Immature natural killer cell (primary cell): ENCODE results near the gene KIR3DL1. TPM values are rescaled to one million over a fixed set of nuclear protein-coding genes. Genes with fewer than 3 reads are reported as not detected.
"Not testable (repeated sequence)": the region's sequence is repeated elsewhere in the genome, so short reads cannot be mapped to it uniquely, and the experiment has no call there.

ENCODE experiments used
- DNase-seq, 3 donors: peaks; one replicate each; pipeline ENCODE4 v3.0.0; 2022; ENCODE audit warnings: mixed read lengths in 1 of 3
- H3K27ac Mint-ChIP-seq, 6 donors: one replicate each; pipeline ENCODE4 v1.8.0; 2020; ENCODE audit warnings: mixed read lengths in 6 of 6, mild to moderate bottlenecking in 5 of 6, inconsistent platforms in 4 of 6, moderate library complexity in 3 of 6
- H3K27me3 Mint-ChIP-seq, 3 donors: one replicate each; pipeline ENCODE4 v1.8.0; 2020 to 2021; ENCODE audit warnings: low read depth in 3 of 3, mild to moderate bottlenecking in 3 of 3, mixed read lengths in 3 of 3, moderate library complexity in 3 of 3, inconsistent platforms in 1 of 3
- H3K36me3 Mint-ChIP-seq, 3 donors: one replicate each; pipeline ENCODE4 v1.8.0; 2020; ENCODE audit warnings: mixed read lengths in 3 of 3, inconsistent platforms in 2 of 3, mild to moderate bottlenecking in 2 of 3
- H3K4me1 Mint-ChIP-seq, 2 donors: one replicate each; pipeline ENCODE4 v1.8.0; 2020; ENCODE audit warnings: inconsistent platforms in 2 of 2, mild to moderate bottlenecking in 2 of 2, mixed read lengths in 2 of 2, moderate library complexity in 1 of 2
- H3K4me3 Mint-ChIP-seq, 5 donors: one replicate each; pipeline ENCODE4 v1.8.0; 2020; ENCODE audit warnings: mild to moderate bottlenecking in 5 of 5, mixed read lengths in 5 of 5, inconsistent platforms in 3 of 5, moderate library complexity in 3 of 5
- H3K9me3 Mint-ChIP-seq, 6 donors: one replicate each; pipeline ENCODE4 v1.8.0; 2020; ENCODE audit warnings: mild to moderate bottlenecking in 6 of 6, mixed read lengths in 6 of 6, inconsistent platforms in 4 of 6, moderate library complexity in 3 of 6
- polyA plus RNA-seq, 3 donors: library from polyadenylated mRNA; unstranded; fragments of 300-500 nt; fragmentation: Illumina TruSeq; gene quantifications; one replicate each; pipeline ENCODE4 v1.2.3, GENCODE V29; 2021

The KIR3DL1 gene
- 100 to 1,000 TPM; 140 to 162 (median 144) TPM for polyA plus RNA-seq

DNA sequence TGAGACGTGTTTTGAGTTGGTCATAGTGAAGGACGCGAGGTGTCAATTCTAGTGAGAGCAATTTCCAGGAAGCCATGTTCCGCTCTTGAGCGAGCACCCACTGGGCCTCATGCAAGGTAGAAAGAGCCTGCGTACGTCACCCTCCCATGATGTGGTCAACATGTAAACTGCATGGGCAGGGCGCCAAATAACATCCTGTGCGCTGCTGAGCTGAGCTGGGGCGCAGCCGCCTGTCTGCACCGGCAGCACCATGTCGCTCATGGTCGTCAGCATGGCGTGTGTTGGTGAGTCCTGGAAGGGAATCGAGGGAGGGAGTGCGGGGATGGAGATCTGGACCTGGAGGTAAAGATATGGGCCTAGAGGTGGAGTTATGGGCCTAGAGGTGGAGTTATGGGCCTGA lies at the start of gene KIR3DL1:
TSS of gene KIR3DL1 (plus strand) at position 218 of the 400 bp plus-strand sequence.
- peak; percentile 53 to 75 (median 58) for DNase-seq
- not testable (repeated sequence) for H3K9me3 Mint-ChIP-seq
- Mint-ChIP-seq H3K27me3 (peaks cover 8 to 18% (median 13%) of the 10 kb centered on the region in 3 donors), H3K27ac (peak within 1 kb of the TSS; percentile 94 to 100 (median 100)), H3K4me3 (peak within 1 kb of the TSS; percentile 87 to 100 (median 92)), H3K4me1 (peaks cover 45 to 55% of the 10 kb centered on the region in 2 donors), H3K36me3 (peaks cover 6 to 13% (median 11%) of the 10 kb centered on the region in 3 donors)

DNA sequence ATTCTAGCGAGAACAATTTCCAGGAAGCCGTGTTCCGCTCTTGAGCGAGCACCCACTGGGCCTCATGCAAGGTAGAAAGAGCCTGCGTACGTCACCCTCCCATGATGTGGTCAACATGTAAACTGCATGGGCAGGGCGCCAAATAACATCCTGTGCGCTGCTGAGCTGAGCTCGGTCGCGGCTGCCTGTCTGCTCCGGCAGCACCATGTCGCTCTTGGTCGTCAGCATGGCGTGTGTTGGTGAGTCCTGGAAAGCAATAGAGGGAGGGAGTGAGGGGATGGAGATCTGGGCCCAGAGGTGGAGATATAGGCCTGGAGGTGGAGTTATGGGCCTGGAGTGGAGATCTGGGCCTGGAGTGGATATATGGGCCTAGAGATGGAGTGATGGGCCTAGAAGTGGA lies 46.6 kb upstream of the KIR3DL1 start, which contains the start of gene KIR2DL1:
TSS of gene KIR2DL1 (plus strand) at position 148 of the 400 bp plus-strand sequence. CDS start at position 206, 58 bp downstream.
- Mint-ChIP-seq H3K4me1 (peaks cover 37 to 43% of the 10 kb centered on the region in 2 donors), H3K4me3 (peak within 1 kb of the TSS; percentile 66 to 88 (median 72)), H3K27ac (peak within 1 kb of the TSS; percentile 87 to 98 (median 92)), H3K27me3 (peaks cover 11 to 27% (median 11%) of the 10 kb centered on the region in 3 donors), H3K36me3 (peaks cover 4 to 24% (median 14%) of the 10 kb centered on the region in 3 donors)
- not testable (repeated sequence) for H3K9me3 Mint-ChIP-seq
- DNase-seq, result peak in 2 of 3 donors; percentile 52 to 67

DNA sequence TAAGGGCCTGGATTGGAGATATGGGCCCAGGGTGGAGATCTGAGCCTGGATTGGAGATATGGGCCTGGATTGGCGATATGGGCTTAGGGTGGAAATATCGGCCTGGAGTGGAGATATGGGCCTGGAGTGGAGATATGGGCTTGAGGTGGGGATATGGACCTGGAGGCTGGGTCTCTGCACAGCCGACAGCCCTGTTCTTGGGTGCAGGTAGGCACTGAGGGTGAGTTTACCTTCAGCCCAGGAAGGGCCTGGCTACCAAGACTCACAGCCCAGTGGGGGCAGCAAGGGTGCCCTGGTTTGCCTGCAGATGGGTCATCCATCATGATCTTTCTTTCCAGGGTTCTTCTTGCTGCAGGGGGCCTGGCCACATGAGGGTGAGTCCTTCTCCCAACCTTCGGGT lies 45.8 kb upstream of the KIR3DL1 start:
- H3K9me3 Mint-ChIP-seq, DNase-seq: not testable (repeated sequence)
- peaks cover 37 to 43% of the 10 kb centered on the region in 2 donors for H3K4me1 Mint-ChIP-seq
- peaks cover 11 to 27% (median 14%) of the 10 kb centered on the region in 3 donors for H3K27me3 Mint-ChIP-seq
- peaks cover 4 to 23% (median 7%) of the 10 kb centered on the region in 3 donors for H3K36me3 Mint-ChIP-seq
- peak overlapping the region; percentile 66 to 88 (median 75) for H3K4me3 Mint-ChIP-seq
- H3K27ac Mint-ChIP-seq, result peak overlapping the region; percentile 87 to 98 (median 92)

DNA sequence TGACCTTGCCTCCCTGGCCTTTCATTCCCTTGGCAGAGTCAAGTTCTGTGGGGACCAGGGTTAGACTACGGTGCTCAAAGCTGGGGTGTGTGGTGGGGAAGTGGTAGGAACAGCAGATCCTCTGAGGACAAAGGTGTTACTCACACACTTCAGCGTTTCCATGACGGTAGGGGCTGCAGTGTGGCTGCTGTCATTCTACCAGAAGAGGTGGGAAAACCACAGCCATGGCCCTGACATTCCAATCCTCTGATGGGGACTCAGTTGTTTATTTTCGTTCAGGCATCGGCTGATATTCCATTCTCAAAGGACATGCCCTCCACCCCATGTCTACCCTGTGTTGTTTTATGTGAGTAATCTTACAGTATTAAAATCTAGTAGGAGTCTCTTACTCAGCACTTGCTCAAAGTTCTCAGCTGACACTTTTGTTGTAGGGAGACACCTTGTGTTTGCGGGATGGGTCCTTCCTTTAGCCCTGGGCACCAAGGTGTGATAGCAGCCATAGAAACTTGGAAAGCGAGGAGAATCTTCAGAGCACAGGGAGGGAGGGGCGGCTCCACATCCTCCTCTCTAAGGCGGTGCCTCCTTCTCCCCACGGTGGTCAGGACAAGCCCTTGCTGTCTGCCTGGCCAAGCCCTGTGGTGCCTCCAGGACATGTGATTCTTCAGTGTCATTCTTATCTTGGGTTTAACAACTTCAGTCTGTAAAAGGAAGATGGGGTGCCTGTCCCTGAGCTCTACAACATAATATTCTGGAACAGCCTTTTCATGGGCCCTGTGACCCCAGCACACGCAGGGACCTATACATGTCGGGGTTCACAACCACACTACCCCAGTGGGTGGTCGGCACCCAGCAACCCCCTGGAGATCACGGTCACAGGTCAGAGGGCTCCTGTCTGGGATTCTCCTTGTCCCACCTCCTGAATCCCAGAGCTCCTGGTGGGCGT lies 45.0 kb upstream of the KIR3DL1 start:
- H3K4me3 Mint-ChIP-seq, result peak overlapping the region; percentile 66 to 88 (median 75)
- H3K4me1 Mint-ChIP-seq, result peaks cover 37 to 43% of the 10 kb centered on the region in 2 donors
- H3K36me3 Mint-ChIP-seq, result peaks cover 4 to 23% (median 7%) of the 10 kb centered on the region in 3 donors
- peaks cover 11 to 27% (median 13%) of the 10 kb centered on the region in 3 donors for H3K27me3 Mint-ChIP-seq
- peak overlapping the region; percentile 87 to 98 (median 92) for H3K27ac Mint-ChIP-seq
- not testable (repeated sequence) for H3K9me3 Mint-ChIP-seq
- DNase-seq, result peak; percentile 76 to 77 (median 77)

DNA sequence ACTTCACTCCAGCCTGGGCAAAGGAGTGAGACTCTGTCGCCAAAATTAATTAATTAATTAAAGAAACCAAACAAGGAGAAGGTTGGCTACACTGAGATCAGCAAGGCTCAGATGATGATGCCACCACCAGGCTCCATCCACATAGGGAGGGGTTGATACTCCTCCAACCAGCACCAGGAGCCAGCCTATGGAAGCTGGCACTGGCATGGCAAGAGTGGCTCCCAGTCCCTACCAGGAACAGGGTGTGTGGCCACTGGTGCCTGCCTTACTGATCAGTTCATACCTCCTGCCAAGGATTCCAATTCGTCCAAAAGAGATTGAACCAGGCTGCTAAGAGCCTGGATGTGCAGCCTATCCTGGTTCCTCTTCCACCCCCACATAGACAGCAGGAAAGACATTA lies 43.6 kb upstream of the KIR3DL1 start:
- DNase-seq, H3K9me3 Mint-ChIP-seq, H3K4me3 Mint-ChIP-seq: not testable (repeated sequence)
- H3K27ac Mint-ChIP-seq, result peak overlapping the region in 5 of 6 donors; percentile 10 to 87 (median 54)
- H3K27me3 Mint-ChIP-seq, result peaks cover 9 to 26% (median 15%) of the 10 kb centered on the region in 3 donors
- H3K36me3 Mint-ChIP-seq, result peaks cover under 1 to 16% (median 4%) of the 10 kb centered on the region in 3 donors
- peaks cover 38 to 43% of the 10 kb centered on the region in 2 donors for H3K4me1 Mint-ChIP-seq

DNA sequence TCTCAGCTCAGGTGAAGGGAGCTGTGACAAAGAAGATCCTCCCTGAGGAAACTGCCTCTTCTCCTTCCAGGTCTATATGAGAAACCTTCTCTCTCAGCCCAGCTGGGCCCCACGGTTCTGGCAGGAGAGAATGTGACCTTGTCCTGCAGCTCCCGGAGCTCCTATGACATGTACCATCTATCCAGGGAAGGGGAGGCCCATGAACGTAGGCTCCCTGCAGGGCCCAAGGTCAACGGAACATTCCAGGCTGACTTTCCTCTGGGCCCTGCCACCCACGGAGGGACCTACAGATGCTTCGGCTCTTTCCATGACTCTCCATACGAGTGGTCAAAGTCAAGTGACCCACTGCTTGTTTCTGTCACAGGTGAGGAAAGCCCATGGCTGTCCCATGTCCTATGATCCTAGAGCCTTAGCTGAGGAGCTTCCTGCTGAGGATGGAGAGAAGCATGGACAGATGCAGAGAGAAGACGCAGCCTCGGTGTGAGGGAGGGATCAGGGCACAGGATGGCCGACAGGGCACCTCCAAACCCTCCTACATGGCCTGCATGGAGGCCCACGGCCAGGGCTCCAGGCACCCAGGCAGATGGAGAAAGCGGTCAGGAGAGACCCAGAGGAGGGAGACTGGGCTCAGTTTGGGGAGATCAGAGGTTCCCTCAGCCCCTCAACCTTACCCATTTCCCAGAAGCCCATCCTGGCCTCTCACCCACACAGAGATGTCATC lies 41.0 kb upstream of the KIR3DL1 start:
- not testable (repeated sequence) for DNase-seq, H3K9me3 Mint-ChIP-seq, H3K4me3 Mint-ChIP-seq
- H3K36me3 Mint-ChIP-seq, result peaks cover 0 to 20% (median 4%) of the 10 kb centered on the region in 3 donors
- H3K4me1 Mint-ChIP-seq, result peaks cover 27 to 31% of the 10 kb centered on the region in 2 donors
- H3K27ac Mint-ChIP-seq, result peak overlapping the region in 4 of 6 donors; percentile 3 to 53 (median 18)
- peaks cover 11 to 18% (median 12%) of the 10 kb centered on the region in 3 donors for H3K27me3 Mint-ChIP-seq

DNA sequence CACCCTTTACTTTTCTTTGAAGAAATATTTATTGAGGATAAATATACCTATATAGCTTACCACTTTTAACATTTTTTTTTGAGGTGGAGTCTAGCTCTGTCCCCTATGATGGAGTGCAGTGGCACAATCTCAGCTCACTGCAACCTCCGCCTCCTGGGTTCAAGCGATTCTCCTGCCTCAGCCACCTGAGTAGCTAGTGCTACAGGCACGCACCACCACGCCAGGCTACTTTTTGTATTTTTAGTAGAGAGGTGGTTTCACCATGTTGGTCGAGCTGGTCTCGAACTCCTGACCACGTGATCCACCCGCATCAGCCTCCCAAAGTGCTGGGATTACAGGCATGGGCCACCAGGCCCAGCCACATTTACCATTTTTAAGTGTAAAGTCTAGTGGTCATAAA lies 40.4 kb upstream of the KIR3DL1 start:
- Mint-ChIP-seq H3K27ac (peak overlapping the region in 2 of 6 donors; percentile 9 to 16), H3K4me1 (peaks cover 22 to 25% of the 10 kb centered on the region in 2 donors), H3K36me3 (peaks cover 0 to 20% (median 4%) of the 10 kb centered on the region in 3 donors), H3K27me3 (peaks cover 11 to 13% (median 12%) of the 10 kb centered on the region in 3 donors)
- not testable (repeated sequence) for H3K9me3 Mint-ChIP-seq, DNase-seq, H3K4me3 Mint-ChIP-seq

DNA sequence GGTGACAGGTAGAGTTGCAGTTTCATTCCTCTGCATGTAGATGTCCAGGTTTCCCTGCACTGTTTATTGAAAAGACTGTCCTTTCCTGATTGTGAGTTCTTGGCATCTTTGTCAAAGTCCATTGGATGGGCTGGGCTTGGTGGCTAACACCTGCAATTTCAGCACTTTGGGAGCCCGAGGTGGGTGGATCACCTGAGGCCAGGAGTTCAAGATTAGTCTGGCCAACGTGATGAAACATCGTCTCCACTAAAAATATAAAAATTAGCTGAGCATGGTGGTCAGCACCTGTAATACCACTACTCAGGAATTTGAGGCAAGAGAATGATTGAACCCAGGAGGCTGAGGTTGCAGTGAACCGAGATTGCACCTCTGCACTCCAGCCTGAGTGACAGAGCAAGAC lies 38.4 kb upstream of the KIR3DL1 start:
- peaks cover 3 to 16% (median 5%) of the 10 kb centered on the region in 3 donors for H3K36me3 Mint-ChIP-seq
- H3K27me3 Mint-ChIP-seq, result peaks cover 5 to 14% (median 9%) of the 10 kb centered on the region in 3 donors
- peaks cover 8 to 13% of the 10 kb centered on the region in 2 donors for H3K4me1 Mint-ChIP-seq
- H3K9me3 Mint-ChIP-seq, DNase-seq, H3K4me3 Mint-ChIP-seq, H3K27ac Mint-ChIP-seq: not testable (repeated sequence)

DNA sequence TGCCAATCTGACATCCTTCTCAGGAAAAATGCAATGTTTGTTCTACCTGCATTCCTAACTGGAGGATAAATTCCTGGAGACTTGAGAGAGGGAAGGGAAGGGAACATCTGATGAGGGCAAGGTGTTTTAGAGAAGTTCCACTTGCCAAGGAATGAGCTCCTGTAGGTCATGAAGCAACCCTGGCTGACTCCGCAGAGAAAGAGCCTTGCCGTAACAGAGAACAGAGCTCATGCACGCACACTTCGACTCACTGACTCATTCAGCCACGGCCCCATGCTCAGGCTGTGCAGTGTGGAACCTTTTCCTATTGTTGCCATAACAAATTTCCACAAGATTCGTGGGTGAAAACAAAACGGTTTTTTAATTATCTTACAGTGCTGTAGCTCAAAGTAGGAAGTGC lies 37.4 kb upstream of the KIR3DL1 start:
- peaks cover 2 to 14% (median 7%) of the 10 kb centered on the region in 3 donors for H3K27me3 Mint-ChIP-seq
- not testable (repeated sequence) for H3K9me3 Mint-ChIP-seq, DNase-seq, H3K4me3 Mint-ChIP-seq, H3K4me1 Mint-ChIP-seq
- peak overlapping the region in 1 of 6 donors; percentile 29 for H3K27ac Mint-ChIP-seq
- H3K36me3 Mint-ChIP-seq, result peaks cover 3 to 14% (median 3%) of the 10 kb centered on the region in 3 donors

DNA sequence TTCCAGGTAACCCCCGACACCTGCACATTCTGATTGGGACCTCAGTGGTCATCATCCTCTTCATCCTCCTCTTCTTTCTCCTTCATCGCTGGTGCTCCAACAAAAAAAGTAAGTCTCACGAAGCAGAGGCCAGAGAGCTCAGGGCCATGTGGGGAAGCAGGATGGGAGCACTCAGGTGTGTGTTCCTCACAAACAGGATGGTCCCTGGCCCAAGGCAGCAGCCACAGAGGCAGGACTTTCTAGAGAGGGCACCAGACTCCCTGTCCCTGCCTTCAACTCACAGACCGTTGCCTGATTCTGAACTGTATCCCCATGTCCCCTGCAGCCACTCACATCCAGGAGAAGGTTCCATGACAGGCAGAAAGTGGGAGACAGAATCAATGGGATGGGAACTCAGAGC lies 33.4 kb upstream of the KIR3DL1 start:
- H3K27me3 Mint-ChIP-seq, H3K4me1 Mint-ChIP-seq, DNase-seq, H3K27ac Mint-ChIP-seq, H3K4me3 Mint-ChIP-seq, H3K9me3 Mint-ChIP-seq: not testable (repeated sequence)
- peaks cover 3 to 24% (median 6%) of the 10 kb centered on the region in 3 donors for H3K36me3 Mint-ChIP-seq

DNA sequence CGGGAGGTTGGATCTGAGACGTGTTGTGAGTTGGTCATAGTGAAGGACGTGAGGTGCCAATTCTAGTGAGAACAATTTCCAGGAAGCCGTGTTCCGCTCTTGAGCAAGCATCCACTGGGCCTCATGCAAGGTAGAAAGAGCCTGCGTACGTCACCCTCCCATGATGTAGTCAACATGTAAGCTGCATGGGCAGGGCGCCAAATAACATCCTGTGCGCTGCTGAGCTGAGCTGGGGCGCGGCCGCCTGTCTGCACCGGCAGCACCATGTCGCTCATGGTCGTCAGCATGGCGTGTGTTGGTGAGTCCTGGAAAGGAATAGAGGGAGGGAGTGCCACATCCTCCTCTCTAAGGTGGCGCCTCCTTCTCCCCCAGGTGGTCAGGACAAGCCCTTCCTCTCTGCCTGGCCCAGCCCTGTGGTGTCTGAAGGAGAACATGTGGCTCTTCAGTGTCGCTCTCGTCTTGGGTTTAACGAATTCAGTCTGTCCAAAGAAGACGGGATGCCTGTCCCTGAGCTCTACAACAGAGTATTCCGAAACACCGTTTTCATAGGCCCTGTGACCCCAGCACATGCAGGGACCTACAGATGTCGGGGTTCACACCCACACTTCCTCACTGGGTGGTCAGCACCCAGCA lies 30.1 kb upstream of the KIR3DL1 start:
- H3K36me3 Mint-ChIP-seq, result peaks cover 2 to 27% (median 6%) of the 10 kb centered on the region in 3 donors
- H3K9me3 Mint-ChIP-seq, result not testable (repeated sequence)

DNA sequence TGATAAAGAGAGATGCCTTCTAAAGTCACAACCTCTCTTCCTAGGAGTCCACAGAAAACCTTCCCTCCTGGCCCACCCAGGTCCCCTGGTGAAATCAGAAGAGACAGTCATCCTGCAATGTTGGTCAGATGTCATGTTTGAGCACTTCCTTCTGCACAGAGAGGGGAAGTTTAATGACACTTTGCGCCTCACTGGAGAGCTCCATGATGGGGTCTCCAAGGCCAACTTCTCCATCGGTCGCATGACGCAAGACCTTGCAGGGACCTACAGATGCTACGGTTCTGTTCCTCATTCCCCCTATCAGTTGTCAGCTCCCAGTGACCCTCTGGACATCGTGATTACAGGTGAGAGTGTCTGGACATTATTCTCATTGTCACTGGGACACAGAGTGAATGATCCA lies 28.1 kb upstream of the KIR3DL1 start:
- not testable (repeated sequence) for DNase-seq, H3K27me3 Mint-ChIP-seq, H3K9me3 Mint-ChIP-seq, H3K4me3 Mint-ChIP-seq
- peaks cover 8 to 11% of the 10 kb centered on the region in 2 donors for H3K4me1 Mint-ChIP-seq
- H3K36me3 Mint-ChIP-seq, result peaks cover 0 to 24% (median 3%) of the 10 kb centered on the region in 3 donors
- H3K27ac Mint-ChIP-seq, result peak overlapping the region in 3 of 6 donors; percentile 28 to 35 (median 31)

More for the DNA sequence above, 30.1 kb upstream of the KIR3DL1 start:
- peaks cover 4 to 13% of the 10 kb centered on the region in 2 donors for H3K4me1 Mint-ChIP-seq
- not testable (repeated sequence) for DNase-seq, H3K27me3 Mint-ChIP-seq, H3K4me3 Mint-ChIP-seq
- peak overlapping the region in 4 of 6 donors; percentile 2 to 86 (median 42) for H3K27ac Mint-ChIP-seq

DNA sequence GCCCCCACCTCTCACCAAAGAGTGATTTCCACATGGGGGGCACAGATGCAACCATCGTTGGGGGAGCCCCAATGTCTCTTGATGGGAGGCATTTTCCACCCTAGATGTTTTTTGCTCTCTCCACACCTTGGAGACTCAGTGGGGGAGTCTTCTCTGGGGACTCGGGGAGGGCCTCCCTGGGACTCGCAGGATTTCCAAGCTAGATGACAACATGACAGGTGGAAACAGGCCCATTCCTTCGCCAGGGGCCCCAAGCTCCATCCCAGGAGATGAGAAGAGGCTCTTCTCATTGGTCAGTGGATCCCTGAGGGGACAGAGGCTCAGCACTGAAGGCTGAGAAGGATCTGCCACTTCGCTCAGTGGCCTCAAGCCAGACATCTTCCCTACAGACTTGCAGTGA lies 25.6 kb upstream of the KIR3DL1 start:
- DNase-seq, result no peak
- H3K36me3 Mint-ChIP-seq, result peaks cover 0 to 11% (median 3%) of the 10 kb centered on the region in 3 donors
- H3K27ac Mint-ChIP-seq, result peak overlapping the region in 1 of 6 donors; percentile 32
- H3K4me3 Mint-ChIP-seq, result no peak overlapping the region
- no peaks in the 10 kb centered on the region for H3K9me3 Mint-ChIP-seq
- peaks cover 0 to 3% (median 0%) of the 10 kb centered on the region in 3 donors for H3K27me3 Mint-ChIP-seq
- H3K4me1 Mint-ChIP-seq, result peaks cover 8 to 12% of the 10 kb centered on the region in 2 donors
